Activated naive CD4-positive, alpha-beta T cell treated with anti-CD3 and anti-CD28 coated beads for 36 hours (primary cell): Measurements from ENCODE around the gene HERC6. TPM values are rescaled to one million over a fixed set of nuclear protein-coding genes. Genes with fewer than 3 reads are reported as not detected.
"Not testable (repeated sequence)": the region's sequence is repeated elsewhere in the genome, so short reads cannot be mapped to it uniquely, and the experiment has no call there.

ENCODE experiments used
- CTCF ChIA-PET: fragments of 350-600 bp; sonication (Branson Sonifier 250); formaldehyde crosslinking; loops from one replicate; lab custom pipeline; 2021; ENCODE audit warnings: antibody characterized with exemption; lab: Charles Lee
- DNase-seq: peaks from one replicate; pipeline ENCODE4 v3.0.0-alpha.2; 2020
- H3K27ac Mint-ChIP-seq: one replicate; pipeline ENCODE4 v1.8.0; 2021; ENCODE audit warnings: mild to moderate bottlenecking, mixed read lengths
- H3K27me3 Mint-ChIP-seq: one replicate; pipeline ENCODE4 v1.8.0; 2021; ENCODE audit warnings: low read depth, mixed read lengths
- H3K36me3 Mint-ChIP-seq: one replicate; pipeline ENCODE4 v1.8.0; 2021; ENCODE audit warnings: low read depth, mixed read lengths
- H3K4me1 Mint-ChIP-seq: one replicate; pipeline ENCODE4 v1.8.0; 2021; ENCODE audit warnings: low read depth, mixed read lengths
- H3K4me3 Mint-ChIP-seq: one replicate; pipeline ENCODE4 v1.8.0; 2021; ENCODE audit warnings: mild to moderate bottlenecking, moderate library complexity, mixed read lengths
- H3K9me3 Mint-ChIP-seq: one replicate; pipeline ENCODE4 v1.8.0; 2021; ENCODE audit warnings: mixed read lengths
- intact Hi-C: fragments of 100-400 bp; cut with micrococcal nuclease; formaldehyde crosslinking; loops from one replicate; pipeline ENCODE4 v1.15.1; 2023
- total RNA-seq, 2 experiments: library from RNA; stranded (reverse); gene quantifications; one replicate each; pipeline ENCODE4 v1.2.3, GENCODE V29; 2021

HERC6 gene
- total RNA-seq, 2 experiments from 2014 or later = 9.9 to 10.2 TPM

DNA sequence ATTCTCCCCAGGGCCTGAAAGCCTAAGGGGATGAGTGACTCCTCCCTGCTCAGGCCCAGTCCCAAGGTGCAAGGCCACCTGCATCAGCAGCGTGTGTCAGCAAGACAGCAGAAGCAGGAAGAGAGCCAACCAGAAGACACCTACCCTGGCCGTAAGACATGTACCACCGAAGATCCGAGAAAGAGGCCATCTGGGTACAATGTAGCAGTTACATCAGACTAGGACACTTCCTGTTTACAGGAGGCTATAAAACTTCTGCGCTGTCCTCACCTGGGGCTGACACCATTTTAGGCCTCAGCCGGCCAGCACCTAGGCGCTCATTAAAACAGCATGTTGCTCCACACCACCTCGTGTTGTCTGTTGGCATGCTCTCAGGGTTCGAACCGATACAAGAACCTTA is 19.1 kb upstream of the HERC6 start:
- CTCF ChIA-PET = no interaction called here
- Mint-ChIP-seq H3K27ac (no peak overlapping the region), H3K4me1 (no peaks in the 10 kb centered on the region), H3K36me3 (no peaks in the 10 kb centered on the region), H3K9me3 (peaks cover 4% of the 10 kb centered on the region), H3K4me3 (no peak overlapping the region), H3K27me3 (no peaks in the 10 kb centered on the region)
- intact Hi-C loops = no loop called here
- DNase-seq = no peak

DNA sequence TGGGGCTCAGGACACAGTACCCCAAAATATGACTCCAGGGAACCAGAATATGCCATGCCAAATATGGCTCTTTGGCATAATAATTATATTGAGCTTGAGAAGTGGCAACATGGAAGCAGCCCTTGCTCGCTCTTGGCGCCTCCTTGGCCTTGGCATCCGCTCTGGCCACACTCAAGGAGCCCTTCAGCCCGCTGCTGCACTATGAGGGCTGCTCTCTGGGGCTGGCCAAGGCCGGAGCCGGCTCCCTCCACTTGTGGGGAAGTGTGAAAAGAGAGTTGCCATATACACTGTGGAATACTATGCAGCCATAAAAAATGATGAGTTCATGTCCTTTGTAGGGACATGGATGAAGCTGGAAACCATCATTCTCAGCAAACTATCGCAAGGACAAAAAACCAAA is 18.4 kb upstream of the HERC6 start:
- Mint-ChIP-seq H3K9me3 (peaks cover 4% of the 10 kb centered on the region), H3K27ac (no peak overlapping the region), H3K27me3 (no peaks in the 10 kb centered on the region), H3K4me1 (no peaks in the 10 kb centered on the region), H3K4me3 (no peak overlapping the region), H3K36me3 (no peaks in the 10 kb centered on the region)
- CTCF ChIA-PET = no interaction called here
- intact Hi-C loops = no loop called here
- no peak for DNase-seq

GRCh38 chr4:88360791-88361190 is 17.9 kb upstream of the HERC6 start:
- Mint-ChIP-seq H3K9me3 (peaks cover 4% of the 10 kb centered on the region), H3K36me3 (no peaks in the 10 kb centered on the region), H3K27me3 (no peaks in the 10 kb centered on the region), H3K27ac (no peak overlapping the region), H3K4me1 (no peaks in the 10 kb centered on the region), H3K4me3 (no peak overlapping the region)
- no peak for DNase-seq
- CTCF ChIA-PET = interaction anchor here (0.6 kb wide), 1 partner anchor 34 kb away, joined by 5 read pairs; no protein-coding TSS in a partner anchor
- intact Hi-C loops = no loop called here

GRCh38 chr4:88361217-88361773 is 17.4 kb upstream of the HERC6 start:
- H3K27ac Mint-ChIP-seq, H3K4me1 Mint-ChIP-seq, DNase-seq, intact Hi-C loops, H3K27me3 Mint-ChIP-seq, H3K36me3 Mint-ChIP-seq, H3K4me3 Mint-ChIP-seq, H3K9me3 Mint-ChIP-seq: not testable (repeated sequence)
- CTCF ChIA-PET = interaction anchor here (0.6 kb wide), 1 partner anchor 34 kb away, joined by 5 read pairs; no protein-coding TSS in a partner anchor

DNA sequence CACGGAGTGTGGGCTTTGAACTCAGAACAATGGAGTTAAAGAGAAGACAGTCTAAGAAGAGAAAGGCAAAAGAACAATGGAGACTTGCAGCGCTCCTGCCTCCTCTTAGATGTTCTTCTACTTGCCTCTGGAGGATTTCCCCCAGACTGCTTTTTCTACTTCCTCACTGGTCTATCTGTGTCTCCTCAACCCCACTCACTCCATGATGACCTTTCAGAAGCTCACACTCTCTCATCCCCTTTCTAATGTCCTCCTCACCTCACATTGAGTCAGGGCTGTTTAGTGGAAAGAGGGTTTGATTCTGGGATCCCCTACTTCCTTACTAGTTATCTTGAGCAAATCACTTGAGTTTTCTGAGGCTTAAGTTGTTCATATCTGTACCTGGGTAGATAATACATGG is 12.2 kb upstream of the HERC6 start:
- no peaks in the 10 kb centered on the region for H3K4me1 Mint-ChIP-seq
- intact Hi-C loops = no loop called here
- H3K27ac Mint-ChIP-seq = no peak overlapping the region
- H3K36me3 Mint-ChIP-seq = no peaks in the 10 kb centered on the region
- no peak overlapping the region for H3K4me3 Mint-ChIP-seq
- no peaks in the 10 kb centered on the region for H3K27me3 Mint-ChIP-seq
- DNase-seq = no peak
- CTCF ChIA-PET = interaction anchor here (1.0 kb wide), 1 partner anchor 149 kb away, joined by 5 read pairs; no protein-coding TSS in a partner anchor
- peaks cover 3% of the 10 kb centered on the region for H3K9me3 Mint-ChIP-seq

GRCh38 chr4:88367826-88368225 is 10.8 kb upstream of the HERC6 start:
- Mint-ChIP-seq H3K27me3 (no peaks in the 10 kb centered on the region), H3K36me3 (no peaks in the 10 kb centered on the region), H3K9me3 (peaks cover 3% of the 10 kb centered on the region), H3K4me1 (no peaks in the 10 kb centered on the region), H3K4me3 (no peak overlapping the region), H3K27ac (no peak overlapping the region)
- CTCF ChIA-PET = interaction anchor here (0.7 kb wide), 3 partner anchors 146 to 155 kb away, joined by 3 to 4 read pairs (median 3); no protein-coding TSS in a partner anchor
- DNase-seq = no peak
- intact Hi-C loops = no loop called here

GRCh38 chr4:88369180-88369812 is 9.4 kb upstream of the HERC6 start:
- not testable (repeated sequence) for H3K36me3 Mint-ChIP-seq, H3K27ac Mint-ChIP-seq, H3K27me3 Mint-ChIP-seq, H3K4me1 Mint-ChIP-seq, H3K4me3 Mint-ChIP-seq, H3K9me3 Mint-ChIP-seq
- intact Hi-C loops = loop anchor here (1.0 kb wide), 2 partner anchors 146 to 150 kb away; no protein-coding TSS in a partner anchor
- CTCF ChIA-PET = interaction anchor here (0.6 to 2.6 kb wide), 17 partner anchors 9 to 157 kb away, joined by 3 to 24 read pairs (median 3); partner anchors contain the start of genes HERC5 and HERC6
- peak; percentile 12 for DNase-seq

- Mint-ChIP-seq H3K9me3 (no peaks in the 10 kb centered on the region), H3K36me3 (peaks cover 6% of the 10 kb centered on the region), H3K27ac (peak overlapping the region; percentile 72), H3K4me3 (no peak overlapping the region), H3K4me1 (peaks cover 44% of the 10 kb centered on the region), H3K27me3 (no peaks in the 10 kb centered on the region)
- CTCF ChIA-PET = interaction anchor here (0.6 to 0.9 kb wide), 2 partner anchors 144 to 245 kb away, joined by 3 read pairs; no protein-coding TSS in a partner anchor
- DNase-seq = no peak
- intact Hi-C loops = loop anchor here (5.0 to 10.0 kb wide), 6 partner anchors 231 to 1444 kb away; partner anchors contain the start of gene AFF1
Measured at GRCh38 chr4:88381123-88381522, 2.5 kb downstream of the HERC6 start.

DNA sequence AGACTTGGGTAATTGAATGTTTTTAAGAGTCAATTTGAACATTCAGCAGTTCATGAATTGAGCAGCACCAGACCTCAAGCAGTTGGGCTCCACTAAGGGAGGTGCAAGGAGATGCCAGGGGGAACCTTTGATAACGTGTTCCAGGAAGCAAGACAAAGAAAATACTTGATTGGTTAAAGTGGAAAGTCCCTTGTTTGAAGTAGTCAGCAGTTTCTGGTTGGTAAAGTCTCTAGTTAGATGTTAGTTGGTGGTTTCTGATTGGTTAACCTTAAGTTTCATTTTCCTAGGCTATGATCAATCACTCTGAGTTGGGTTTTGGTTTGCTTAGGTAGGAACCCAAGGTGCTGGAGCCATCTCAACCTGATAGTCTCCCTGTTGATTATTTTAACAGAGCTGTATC is 4.0 kb downstream of the HERC6 start:
- Mint-ChIP-seq H3K36me3 (peaks cover 13% of the 10 kb centered on the region), H3K27ac (peak overlapping the region; percentile 94)
- intact Hi-C loops = loop anchor here (1.0 to 10.0 kb wide), 13 partner anchors 62 to 1445 kb away; partner anchors contain the start of genes AFF1, HERC3, PPM1K and PYURF

DNA sequence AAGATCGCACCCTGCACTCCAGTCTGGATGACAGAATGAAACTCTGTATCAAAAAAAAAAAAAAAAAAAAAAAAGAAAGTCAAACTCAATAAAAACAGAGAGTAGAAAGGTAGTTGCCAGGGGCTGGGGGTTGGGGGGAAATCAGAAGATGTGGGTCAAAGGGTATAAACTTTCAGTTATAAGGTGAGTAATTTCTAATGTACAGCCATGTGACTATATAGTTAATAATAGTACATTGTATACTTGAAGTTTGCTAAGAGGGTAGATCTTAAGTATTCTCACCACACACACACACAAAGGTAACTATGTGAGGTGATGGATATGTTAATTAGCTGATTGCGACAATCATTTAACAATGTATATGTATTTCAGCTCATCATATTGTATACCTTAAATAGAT is 11.5 kb downstream of the HERC6 start:
- Mint-ChIP-seq H3K36me3 (peaks cover 22% of the 10 kb centered on the region), H3K27ac (no peak overlapping the region), H3K9me3 (no peaks in the 10 kb centered on the region), H3K4me3 (no peak overlapping the region), H3K4me1 (peaks cover 2% of the 10 kb centered on the region), H3K27me3 (no peaks in the 10 kb centered on the region)
- no peak for DNase-seq
- CTCF ChIA-PET = interaction anchor here (0.9 kb wide), 1 partner anchor 125 kb away, joined by 5 read pairs; no protein-coding TSS in a partner anchor
- intact Hi-C loops = no loop called here

More for the DNA sequence above, 4.0 kb downstream of the HERC6 start:
- Mint-ChIP-seq H3K4me1 (peaks cover 41% of the 10 kb centered on the region), H3K9me3 (no peaks in the 10 kb centered on the region), H3K4me3 (peak overlapping the region; percentile 53), H3K27me3 (no peaks in the 10 kb centered on the region)
- DNase-seq = peak; percentile 74
- CTCF ChIA-PET = interaction anchor here (1.1 kb wide), 1 partner anchor 74 kb away, joined by 3 read pairs; the partner anchor contains the start of gene HERC5

- H3K27me3 Mint-ChIP-seq = no peaks in the 10 kb centered on the region
- CTCF ChIA-PET = no interaction called here
- H3K4me3 Mint-ChIP-seq = no peak overlapping the region
- peaks cover 2% of the 10 kb centered on the region for H3K4me1 Mint-ChIP-seq
- H3K27ac Mint-ChIP-seq = no peak overlapping the region
- no peak for DNase-seq
- no peaks in the 10 kb centered on the region for H3K9me3 Mint-ChIP-seq
- H3K36me3 Mint-ChIP-seq = peaks cover 20% of the 10 kb centered on the region
- intact Hi-C loops = no loop called here
Measured at GRCh38 chr4:88391703-88392102, 13.1 kb downstream of the HERC6 start.

- DNase-seq = no peak
- Mint-ChIP-seq H3K4me1 (no peaks in the 10 kb centered on the region), H3K4me3 (no peak overlapping the region), H3K27me3 (no peaks in the 10 kb centered on the region), H3K36me3 (peaks cover 20% of the 10 kb centered on the region), H3K9me3 (no peaks in the 10 kb centered on the region), H3K27ac (no peak overlapping the region)
- CTCF ChIA-PET = no interaction called here
- intact Hi-C loops = no loop called here
Measured at GRCh38 chr4:88396681-88397080, 18.0 kb downstream of the HERC6 start.
